Suppressor macrophage treated with lipopolysaccharide for 4 hours (primary cell): Measurements from ENCODE around the gene C17orf107.

Experiments used
- DNase-seq: peaks from one replicate; pipeline ENCODE4 v3.0.0-alpha.2; 2020

C17orf107 gene

GRCh38 chr17:4950746-4951204 lies 51.4 kb downstream of the C17orf107 start, which contains the start of gene ENO3:
Gene ENO3, plus strand, starts transcription at chr17:4951119. Its CDS starts 711 bp downstream, at chr17:4951830.
- DNase-seq, result no peak

- DNase-seq, result no peak
These were observed 52.1 kb downstream of the C17orf107 start for GRCh38 chr17:4951486-4951885.
